B cell (primary cell): Measurements from ENCODE around the gene ESR2. TPM values are rescaled to one million over a fixed set of nuclear protein-coding genes. Genes with fewer than 3 reads are reported as not detected.

Experiments
- ATAC-seq: fragments of 200-7000 bp; cut with Tn5 transposase; one replicate; pipeline ENCODE4 v1.10.0; 2021; ENCODE audit warnings: low read depth, mild to moderate bottlenecking, moderate number of reproducible peaks, moderate library complexity
- CTCF ChIA-PET: fragments of 350-600 bp; sonication (Branson Sonifier 250); formaldehyde crosslinking; loops from one replicate; lab custom pipeline; 2021; ENCODE audit warnings: antibody characterized with exemption, inconsistent platforms; lab: Charles Lee
- POLR2A ChIA-PET: fragments of 350-600 bp; sonication (Branson Sonifier 250); formaldehyde crosslinking; loops from one replicate; lab custom pipeline; 2021; ENCODE audit warnings: antibody characterized with exemption; lab: Charles Lee
- DNase-seq: peaks from one replicate; pipeline ENCODE4 v3.0.0; 2013
- H2AFZ ChIP-seq: 2 replicates; pipeline ENCODE4 v1.6.1; 2012; ENCODE audit warnings: mild to moderate bottlenecking, low read depth, low read length; ENCODE audit not compliant: insufficient read depth, poor library complexity, severe bottlenecking
- H3K27ac ChIP-seq, 2 donors: 1 replicate in 1 of 2; 2 replicates in 1 of 2; pipeline ENCODE4 v1.5.1; 2012 to 2013; ENCODE audit warnings: low read length in 2 of 2, mild to moderate bottlenecking in 2 of 2, moderate library complexity in 1 of 2
- H3K27me3 ChIP-seq, 4 experiments: fragments of 200-600 bp in 1 of 4; sonication (generic) in 1 of 4; replicated peaks in 1 of 4; 1 replicate in 2 of 4; 2 replicates in 2 of 4; pipeline versions ENCODE4 v1.6.1 to v1.7.0; 2013 to 2016; ENCODE audit warnings: low read length in 3 of 4, mild to moderate bottlenecking in 2 of 4, mixed read lengths in 1 of 4, moderate library complexity in 1 of 4; ENCODE audit not compliant: insufficient read depth in 4 of 4, control insufficient read depth in 3 of 4; ENCODE audit errors: control extremely low read depth in 1 of 4
- H3K36me3 ChIP-seq, 2 experiments: replicated peaks in 1 of 2; 1 replicate in 1 of 2; 2 replicates in 1 of 2; pipeline versions ENCODE4 v1.6.1 to v1.7.1; 2013; ENCODE audit warnings: low read length in 1 of 2; ENCODE audit not compliant: insufficient read depth in 2 of 2, control insufficient read depth in 1 of 2; ENCODE audit errors: control extremely low read depth in 1 of 2, extremely low read depth in 1 of 2
- H3K4me1 ChIP-seq, 2 donors: fragments of 200-600 bp in 1 of 2; sonication (generic) in 1 of 2; 1 replicate in 1 of 2; 2 replicates in 1 of 2; pipeline versions ENCODE4 v1.5.1 to v1.6.1; 2013 to 2017; ENCODE audit warnings: low read length in 2 of 2; ENCODE audit not compliant: control insufficient read depth in 2 of 2, insufficient read depth in 2 of 2
- H3K4me2 ChIP-seq: replicated peaks from 2 replicates; pipeline ENCODE3; 2012; ENCODE audit warnings: mild to moderate bottlenecking, low read depth, low read length; ENCODE audit not compliant: poor library complexity, severe bottlenecking
- H3K4me3 ChIP-seq, 5 experiments: fragments of 200-600 bp in 1 of 5; sonication (generic) in 1 of 5; 1 replicate in 3 of 5; 2 replicates in 2 of 5; pipeline versions ENCODE4 v1.5.1 to v1.7.0; 2011 to 2016; ENCODE audit warnings: low read length in 4 of 5, mild to moderate bottlenecking in 4 of 5, low read depth in 2 of 5, control low read depth in 1 of 5, moderate library complexity in 1 of 5; ENCODE audit not compliant: insufficient read depth in 1 of 5; ENCODE audit errors: control extremely low read depth in 1 of 5, extremely low read depth in 1 of 5
- H3K79me2 ChIP-seq: fragments of 200-600 bp; sonication (generic); one replicate; pipeline ENCODE4 v1.6.0; 2016; ENCODE audit warnings: low read length; ENCODE audit not compliant: control insufficient read depth, insufficient read depth
- H3K9ac ChIP-seq: fragments of 200-600 bp; sonication (generic); 2 replicates; pipeline ENCODE4 v1.6.1; 2017; ENCODE audit warnings: mild to moderate bottlenecking, low read length, moderate library complexity
- H3K9me3 ChIP-seq, 3 donors: one replicate each; pipeline versions ENCODE4 v1.6.1 to v1.7.1; 2013; ENCODE audit warnings: low read length in 2 of 3; ENCODE audit not compliant: control insufficient read depth in 2 of 3, insufficient read depth in 1 of 3; ENCODE audit errors: control extremely low read depth in 1 of 3
- H4K20me1 ChIP-seq: 2 replicates; pipeline ENCODE4 v1.6.0; 2012; ENCODE audit warnings: mild to moderate bottlenecking, low read length; ENCODE audit not compliant: insufficient read depth, control insufficient read depth, poor library complexity, severe bottlenecking
- H3K27ac Mint-ChIP-seq: one replicate; pipeline ENCODE4 v1.8.0; 2021; ENCODE audit warnings: mixed read lengths
- H3K27me3 Mint-ChIP-seq: one replicate; pipeline ENCODE4 v1.8.0; 2021; ENCODE audit warnings: mixed read lengths
- H3K4me1 Mint-ChIP-seq: one replicate; pipeline ENCODE4 v1.8.0; 2021; ENCODE audit warnings: mixed read lengths
- H3K4me3 Mint-ChIP-seq: one replicate; pipeline ENCODE4 v1.8.0; 2021; ENCODE audit warnings: mixed read lengths
- H3K9me3 Mint-ChIP-seq: one replicate; pipeline ENCODE4 v1.8.0; 2022; ENCODE audit warnings: mixed read lengths; ENCODE audit not compliant: insufficient read depth
- CTCF ChIP-seq: fragments of 200-600 bp; IDR thresholded peaks from one replicate; pipeline ENCODE4 v1.8.0; 2022; ENCODE audit warnings: antibody characterized with exemption, mild to moderate bottlenecking
- EZH2 ChIP-seq: IDR thresholded peaks from 2 replicates; pipeline ENCODE4 v1.6.1; 2012; ENCODE audit warnings: borderline replicate concordance, low read depth, mild to moderate bottlenecking, moderate library complexity, low read length; ENCODE audit not compliant: insufficient read depth, poor library complexity, severe bottlenecking
- WGBS: methylation state at CpG from one replicate; pipeline ENCODE4 v1.1.5; 2013; ENCODE audit warnings: missing lambda C conversion rate; ENCODE audit not compliant: insufficient coverage; 5-methylcytosine and 5-hydroxymethylcytosine counted together
- intact Hi-C: fragments of 100-400 bp; cut with micrococcal nuclease; formaldehyde crosslinking; loops from one replicate; pipeline ENCODE4 v1.10.0; 2022
- polyA plus RNA-seq: library from polyadenylated mRNA; depleted of rRNA; stranded (reverse); fragments of >200 nt; gene quantifications from 2 replicates; pipeline ENCODE4 v1.2.3, GENCODE V29; 2012
- total RNA-seq, 2 donors: library from RNA; stranded (reverse); fragments of 120-200 nt in 1 of 2; gene quantifications; 1 replicate in 1 of 2; 2 replicates in 1 of 2; pipeline versions ENCODE4 v1.2.3 to v1.2.4, GENCODE V29; 2013 to 2022

The ESR2 gene
- total and polyA plus RNA-seq, 2 donors (not counting 1 experiment from before 2014, with no cell fraction given), result 5.4 to 87.8 TPM

- Histone ChIP-seq H3K9ac (no peak overlapping the region), H3K4me1 (no peaks in the 10 kb centered on the region), H3K27ac (no peak overlapping the region), H3K27me3 (no peaks in the 10 kb centered on the region), H3K79me2 (no peaks in the 10 kb centered on the region), H3K36me3 (no peaks in the 10 kb centered on the region), H3K4me2 (no peak overlapping the region), H4K20me1 (no peaks in the 10 kb centered on the region), H2AFZ (no peak overlapping the region), H3K4me3 (no peak overlapping the region), H3K9me3 (peaks cover 0 to 1% (median 0%) of the 10 kb centered on the region in 3 donors)
- ChIA-PET CTCF (no interaction called here), POLR2A (no interaction called here)
- TF ChIP-seq EZH2, result no peak
- TF ChIP-seq CTCF, result no peak
- no peak for ATAC-seq
- H3K4me1 Mint-ChIP-seq, result peaks cover 2% of the 10 kb centered on the region
- no peak for DNase-seq
- H3K9me3 Mint-ChIP-seq, result no peaks in the 10 kb centered on the region
- WGBS, result 90% methylated on average over 2 of the region's 4 CpGs
- no peak overlapping the region for H3K4me3 Mint-ChIP-seq
- H3K27me3 Mint-ChIP-seq, result no peaks in the 10 kb centered on the region
- no peak overlapping the region for H3K27ac Mint-ChIP-seq
- intact Hi-C loops, result no loop called here
Observed at GRCh38 chr14:64244279-64244678, 49.9 kb downstream of the ESR2 start.

GRCh38 chr14:64238631-64239030 lies 55.5 kb downstream of the ESR2 start:
- no peaks in the 10 kb centered on the region for H3K36me3 ChIP-seq
- intact Hi-C loops, result loop anchor here (5.0 kb wide), 1 partner anchor 596 kb away; the partner anchor contains the start of gene WDR89
- Mint-ChIP-seq H3K27me3 (no peaks in the 10 kb centered on the region), H3K4me3 (no peak overlapping the region), H3K4me1 (peaks cover 54% of the 10 kb centered on the region), H3K27ac (peak overlapping the region; percentile 37), H3K9me3 (no peaks in the 10 kb centered on the region)
- peaks cover 0 to 1% (median 0%) of the 10 kb centered on the region in 3 donors for H3K9me3 ChIP-seq
- H4K20me1 ChIP-seq, result no peaks in the 10 kb centered on the region
- no peak overlapping the region for H2AFZ ChIP-seq
- DNase-seq (no peak), ATAC-seq (no peak)
- ChIA-PET POLR2A (no interaction called here), CTCF (interaction anchor here (0.6 to 6.2 kb wide), 3 partner anchors 9 to 203 kb away, joined by 3 to 60 read pairs (median 4); partner anchors contain the start of gene ESR2)
- no peaks in the 10 kb centered on the region for H3K79me2 ChIP-seq
- H3K9ac ChIP-seq, result no peak overlapping the region
- no peak overlapping the region for H3K4me2 ChIP-seq
- H3K4me3 ChIP-seq, result no peak overlapping the region
- no CpG with 5 or more reads among the region's 2 CpGs for WGBS
- no peak for TF ChIP-seq CTCF
- no peak for TF ChIP-seq EZH2
- H3K27me3 ChIP-seq, result no peaks in the 10 kb centered on the region
- H3K4me1 ChIP-seq, result peaks cover 36 to 43% of the 10 kb centered on the region in 2 donors
- no peak overlapping the region for H3K27ac ChIP-seq
